GM23338 (cell line): ENCODE measurements around the gene L1CAM. TPM values are rescaled to one million over a fixed set of nuclear protein-coding genes. Genes with fewer than 3 reads are reported as not detected.

Source experiments
- ATAC-seq: fragments of 200-7000 bp; cut with Tn5 transposase; 3 replicates; pipeline ENCODE4 v1.9.1; 2020
- DNase-seq: peaks from one replicate; pipeline ENCODE4 v3.0.0-alpha.2; 2015; ENCODE audit warnings: low spot score
- H2AFZ ChIP-seq: fragments of 200-600 bp; sonication (generic); 2 replicates; pipeline ENCODE4 v1.8.0; 2016; ENCODE audit warnings: antibody characterized with exemption, mild to moderate bottlenecking, moderate library complexity
- H3F3A ChIP-seq: fragments of 200-600 bp; sonication (generic); replicated peaks from 2 replicates; pipeline ENCODE4 v1.8.0; 2017; ENCODE audit warnings: antibody characterized with exemption, mixed run types, low read depth
- H3K27ac ChIP-seq: fragments of 200-600 bp; sonication (generic); 2 replicates; pipeline ENCODE4 v1.6.1; 2016; ENCODE audit warnings: low read depth
- H3K27me3 ChIP-seq: fragments of 200-600 bp; sonication (generic); 2 replicates; pipeline ENCODE4 v1.8.0; 2016; ENCODE audit warnings: mild to moderate bottlenecking, mixed run types, moderate library complexity; ENCODE audit not compliant: insufficient read depth
- H3K36me3 ChIP-seq: fragments of 200-600 bp; sonication (generic); 2 replicates; pipeline ENCODE4 v1.8.0; 2016; ENCODE audit warnings: mild to moderate bottlenecking; ENCODE audit not compliant: insufficient read depth
- H3K4me1 ChIP-seq: fragments of 200-600 bp; sonication (generic); 2 replicates; pipeline ENCODE4 v1.8.0; 2016; ENCODE audit warnings: mild to moderate bottlenecking, moderate library complexity; ENCODE audit not compliant: insufficient read depth
- H3K4me2 ChIP-seq: fragments of 200-600 bp; sonication (generic); 2 replicates; pipeline ENCODE4 v1.7.1; 2017; ENCODE audit warnings: mixed run types
- H3K4me3 ChIP-seq: fragments of 200-600 bp; sonication (generic); 2 replicates; pipeline ENCODE4 v1.6.1; 2016; ENCODE audit warnings: mixed run types
- H3K79me2 ChIP-seq: fragments of 200-600 bp; sonication (generic); replicated peaks from 2 replicates; pipeline ENCODE4 v1.8.0; 2017; ENCODE audit warnings: mild to moderate bottlenecking; ENCODE audit not compliant: insufficient read depth
- H3K9me2 ChIP-seq: fragments of 200-600 bp; sonication (generic); 2 replicates; pipeline ENCODE4 v1.8.0; 2017; ENCODE audit not compliant: insufficient read depth
- H4K20me1 ChIP-seq: fragments of 200-600 bp; sonication (generic); replicated peaks from 2 replicates; pipeline ENCODE4 v1.8.0; 2017; ENCODE audit warnings: mild to moderate bottlenecking; ENCODE audit not compliant: insufficient read depth
- H3K27ac Mint-ChIP-seq: 2 replicates; pipeline ENCODE4 v1.8.0; 2020; ENCODE audit warnings: inconsistent platforms, mild to moderate bottlenecking, moderate library complexity, mixed read lengths
- H3K27me3 Mint-ChIP-seq: 3 replicates; pipeline ENCODE4 v1.8.0; 2022; ENCODE audit warnings: low read depth, mild to moderate bottlenecking, moderate library complexity, mixed read lengths, inconsistent platforms; ENCODE audit not compliant: insufficient read depth, poor library complexity
- H3K36me3 Mint-ChIP-seq: 3 replicates; pipeline ENCODE4 v1.8.0; 2021; ENCODE audit warnings: low read depth, mild to moderate bottlenecking, inconsistent platforms, moderate library complexity, mixed read lengths
- H3K4me1 Mint-ChIP-seq: 3 replicates; pipeline ENCODE4 v1.8.0; 2020; ENCODE audit warnings: mild to moderate bottlenecking, inconsistent platforms, mixed read lengths
- H3K4me3 Mint-ChIP-seq: 3 replicates; pipeline ENCODE4 v1.8.0; 2021; ENCODE audit warnings: moderate library complexity, mild to moderate bottlenecking, inconsistent platforms, mixed read lengths
- H3K9me3 Mint-ChIP-seq: 3 replicates; pipeline ENCODE4 v1.8.0; 2020; ENCODE audit warnings: moderate library complexity, mild to moderate bottlenecking, inconsistent platforms, mixed read lengths
- ETS1 ChIP-seq: IDR thresholded peaks from 2 replicates; pipeline ENCODE4 v1.6.1; 2016; ENCODE audit warnings: antibody characterized with exemption
- EZH2 ChIP-seq: fragments of 200-600 bp; sonication (generic); IDR thresholded peaks from one replicate; pipeline ENCODE4 v1.8.0; 2017; ENCODE audit warnings: antibody characterized with exemption, mild to moderate bottlenecking, low read depth; ENCODE audit not compliant: unreplicated experiment
- EZH2phosphoT487 ChIP-seq: fragments of 200-600 bp; sonication (generic); IDR thresholded peaks from one replicate; pipeline ENCODE4 v1.8.1; 2018; ENCODE audit warnings: antibody characterized with exemption; ENCODE audit not compliant: unreplicated experiment
- NANOG ChIP-seq: IDR thresholded peaks from 2 replicates; pipeline ENCODE4 v1.6.1; 2016; ENCODE audit warnings: antibody characterized with exemption, borderline replicate concordance
- POLR2AphosphoS5 ChIP-seq: IDR thresholded peaks from 2 replicates; pipeline ENCODE4 v1.6.1; 2016; ENCODE audit warnings: antibody characterized with exemption, low read depth
- REST ChIP-seq: IDR thresholded peaks from one replicate; pipeline ENCODE4 v1.6.1; 2018; ENCODE audit warnings: antibody characterized with exemption; ENCODE audit not compliant: unreplicated experiment
- STAT1 ChIP-seq: IDR thresholded peaks from one replicate; pipeline ENCODE4 v1.6.1; 2016; ENCODE audit warnings: antibody characterized with exemption; ENCODE audit not compliant: unreplicated experiment
- ZNF114 ChIP-seq: fragments of 250-450 bp; sonication (Bioruptor Pico); IDR thresholded peaks from 2 replicates; pipeline ENCODE4 v1.5.0; 2020; ENCODE audit warnings: mild to moderate bottlenecking, moderate library complexity
- ZNF331 ChIP-seq: fragments of 250-450 bp; sonication (Bioruptor Pico); IDR thresholded peaks from 2 replicates; pipeline ENCODE4 v1.5.0; 2020; ENCODE audit warnings: low read depth, mild to moderate bottlenecking, moderate library complexity
- ZNF462 ChIP-seq: fragments of 250-450 bp; sonication (Bioruptor Pico); IDR thresholded peaks from 2 replicates; pipeline ENCODE4 v1.5.0; 2020; ENCODE audit warnings: mild to moderate bottlenecking, moderate library complexity
- polyA plus RNA-seq: library from polyadenylated mRNA; unstranded; fragments of >200 nt; fragmentation: Nextera tagmentation; extraction: Ambion mirVana; gene quantifications from 2 replicates; pipeline ENCODE4 v1.2.1, GENCODE V29; 2016
- total RNA-seq: library from RNA; depleted of rRNA; stranded (reverse); fragments of >200 nt; shearing (Covaris generic); gene quantifications from 2 replicates; pipeline ENCODE4 v1.2.3, GENCODE V29; 2014
- TF ChIP-seq, protein P1 (sequence below), 2 experiments: fragments of 200-600 bp in 1 of 2; sonication (generic) in 1 of 2; conservative IDR thresholded peaks; 2 replicates each; pipeline versions ENCODE4 v1.5.1 to v1.6.1; 2016 to 2017; ENCODE audit warnings: antibody characterized with exemption in 2 of 2, low read depth in 2 of 2, mild to moderate bottlenecking in 2 of 2, moderate library complexity in 1 of 2

L1CAM gene
- total and polyA plus RNA-seq, 2 experiments from 2014 or later = 7.4 to 29.2 TPM

DNA sequence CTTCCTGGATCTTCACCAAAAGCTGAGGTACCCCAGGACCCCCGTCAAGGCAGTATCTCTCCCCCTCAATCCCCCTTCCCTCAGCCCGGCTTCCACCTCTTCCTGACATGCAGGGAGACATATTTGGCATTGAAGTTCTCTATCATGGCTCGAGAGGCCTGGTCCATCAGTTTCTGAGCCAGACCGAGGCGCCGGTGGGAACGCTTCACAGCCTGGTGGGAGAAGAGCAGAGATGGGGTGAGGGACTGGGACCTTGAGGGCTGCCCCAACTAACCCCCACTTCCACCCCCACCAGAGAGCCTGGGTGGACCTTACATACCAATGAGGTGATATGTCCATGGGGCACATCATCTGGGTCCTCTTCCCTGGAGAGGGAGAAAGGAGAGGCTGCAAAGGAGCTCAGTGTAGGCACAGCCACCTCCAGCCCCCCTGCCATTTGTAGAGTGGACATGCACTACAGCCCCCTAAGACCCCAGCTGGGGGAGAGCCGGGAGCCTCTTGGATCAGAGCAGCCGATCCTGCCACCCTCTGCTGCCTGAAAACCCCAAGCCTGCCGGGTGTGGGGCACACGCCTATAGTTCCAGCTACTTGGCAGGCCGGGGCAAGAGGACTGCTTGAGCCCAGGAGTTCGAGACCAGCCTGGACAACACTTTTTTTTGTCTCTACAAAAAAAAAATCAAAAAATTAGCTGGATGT is 46.4 kb upstream of the L1CAM start:
- H3K4me3 Mint-ChIP-seq = no peak overlapping the region
- no peak overlapping the region for H3K4me3 ChIP-seq
- H3K27ac Mint-ChIP-seq = no peak overlapping the region
- 0 out of 2 replicates have a peak, but pooled peaks cover 5% of the 10 kb centered on the region for H3F3A ChIP-seq
- H3K27me3 Mint-ChIP-seq = peaks cover 7% of the 10 kb centered on the region
- H3K4me2 ChIP-seq = no peak overlapping the region
- H2AFZ ChIP-seq = no peak overlapping the region
- H4K20me1 ChIP-seq = no peaks in the 10 kb centered on the region; the same call in 1 of the 2 replicates
- DNase-seq (no peak), ATAC-seq (no peak)
- peaks cover 13% of the 10 kb centered on the region for H3K4me1 Mint-ChIP-seq
- H3K9me2 ChIP-seq = no peaks in the 10 kb centered on the region
- no peaks in the 10 kb centered on the region for H3K36me3 ChIP-seq
- no peak overlapping the region for H3K27ac ChIP-seq
- TF ChIP-seq, protein P1, sequence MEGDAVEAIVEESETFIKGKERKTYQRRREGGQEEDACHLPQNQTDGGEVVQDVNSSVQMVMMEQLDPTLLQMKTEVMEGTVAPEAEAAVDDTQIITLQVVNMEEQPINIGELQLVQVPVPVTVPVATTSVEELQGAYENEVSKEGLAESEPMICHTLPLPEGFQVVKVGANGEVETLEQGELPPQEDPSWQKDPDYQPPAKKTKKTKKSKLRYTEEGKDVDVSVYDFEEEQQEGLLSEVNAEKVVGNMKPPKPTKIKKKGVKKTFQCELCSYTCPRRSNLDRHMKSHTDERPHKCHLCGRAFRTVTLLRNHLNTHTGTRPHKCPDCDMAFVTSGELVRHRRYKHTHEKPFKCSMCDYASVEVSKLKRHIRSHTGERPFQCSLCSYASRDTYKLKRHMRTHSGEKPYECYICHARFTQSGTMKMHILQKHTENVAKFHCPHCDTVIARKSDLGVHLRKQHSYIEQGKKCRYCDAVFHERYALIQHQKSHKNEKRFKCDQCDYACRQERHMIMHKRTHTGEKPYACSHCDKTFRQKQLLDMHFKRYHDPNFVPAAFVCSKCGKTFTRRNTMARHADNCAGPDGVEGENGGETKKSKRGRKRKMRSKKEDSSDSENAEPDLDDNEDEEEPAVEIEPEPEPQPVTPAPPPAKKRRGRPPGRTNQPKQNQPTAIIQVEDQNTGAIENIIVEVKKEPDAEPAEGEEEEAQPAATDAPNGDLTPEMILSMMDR (conservative IDR thresholded peaks at IDR 0.05; ENCODE audit: low read depth in 2 of 2) = no peak
- TF ChIP-seq REST (no peak), ZNF462 (CRISPR knock-in tag) (no peak), ZNF114 (no peak), EZH2phosphoT487 (no peak), ZNF331 (no peak), ETS1 (no peak), STAT1 (no peak), NANOG (no peak), EZH2 (no peak), POLR2AphosphoS5 (no peak)
- no peaks in the 10 kb centered on the region for H3K27me3 ChIP-seq
- peaks cover 12% of the 10 kb centered on the region for H3K79me2 ChIP-seq
- H3K4me1 ChIP-seq = peaks cover 3% of the 10 kb centered on the region; the same call in 1 of the 2 replicates
- peaks cover 27% of the 10 kb centered on the region for H3K36me3 Mint-ChIP-seq
- H3K9me3 Mint-ChIP-seq = no peaks in the 10 kb centered on the region; the same call in 2 of the 3 replicates
